ENCODE data around the gene WDR90. TPM values are rescaled to one million over a fixed set of nuclear protein-coding genes. Genes with fewer than 3 reads are reported as not detected.

Gene WDR90
- polyA plus RNA-seq, 3 donors: 36.9 to 62.0 (median 48.4) TPM

GRCh38 chr16:624526-625070, 24.6 kb upstream of the WDR90 start:
- no peak for DNase-seq (ENCODE audit: extremely low read depth in 1 of 11, low read depth in 9 of 11, low spot score in 4 of 11)

GRCh38 chr16:625117-625976, 23.8 kb upstream of the WDR90 start:
- no peak for DNase-seq (ENCODE audit: extremely low read depth in 1 of 11, low read depth in 9 of 11, low spot score in 4 of 11)

- DNase-seq (ENCODE audit: extremely low read depth in 1 of 11, low read depth in 9 of 11, low spot score in 4 of 11): no peak
These were observed 23.0 kb upstream of the WDR90 start for GRCh38 chr16:625977-626765.

- no peak for DNase-seq (ENCODE audit: extremely low read depth in 1 of 11, low read depth in 9 of 11, low spot score in 4 of 11)
These were observed 22.2 kb upstream of the WDR90 start for GRCh38 chr16:626787-627453.

GRCh38 chr16:627454-628239, 21.5 kb upstream of the WDR90 start:
- DNase-seq (ENCODE audit: extremely low read depth in 1 of 11, low read depth in 9 of 11, low spot score in 4 of 11): no peak

GRCh38 chr16:628321-629061, 20.7 kb upstream of the WDR90 start:
- DNase-seq (ENCODE audit: extremely low read depth in 1 of 11, low read depth in 9 of 11, low spot score in 4 of 11): no peak

GRCh38 chr16:629185-629832, 19.9 kb upstream of the WDR90 start:
- DNase-seq (ENCODE audit: extremely low read depth in 1 of 11, low read depth in 9 of 11, low spot score in 4 of 11): no peak

GRCh38 chr16:629833-630248, 19.3 kb upstream of the WDR90 start:
- DNase-seq (ENCODE audit: extremely low read depth in 1 of 11, low read depth in 9 of 11, low spot score in 4 of 11): no peak

- DNase-seq (ENCODE audit: extremely low read depth in 1 of 11, low read depth in 9 of 11, low spot score in 4 of 11): no peak
These were observed 18.8 kb upstream of the WDR90 start for GRCh38 chr16:630249-630814.

- no peak for DNase-seq (ENCODE audit: extremely low read depth in 1 of 11, low read depth in 9 of 11, low spot score in 4 of 11)
These were observed 18.3 kb upstream of the WDR90 start, which contains the start of gene WFIKKN1 for GRCh38 chr16:630815-631405. Gene WFIKKN1, plus strand, starts transcription at chr16:630985. Its CDS starts 269 bp downstream, at chr16:631254.

GRCh38 chr16:631808-632358, 17.3 kb upstream of the WDR90 start:
- DNase-seq (ENCODE audit: extremely low read depth in 1 of 11, low read depth in 9 of 11, low spot score in 4 of 11): no peak

- no peak for DNase-seq (ENCODE audit: extremely low read depth in 1 of 11, low read depth in 9 of 11, low spot score in 4 of 11)
These were observed 16.5 kb upstream of the WDR90 start for GRCh38 chr16:632486-633335.

GRCh38 chr16:633336-634050, 15.7 kb upstream of the WDR90 start:
- DNase-seq (ENCODE audit: extremely low read depth in 1 of 11, low read depth in 9 of 11, low spot score in 4 of 11): no peak

- DNase-seq (ENCODE audit: extremely low read depth in 1 of 11, low read depth in 9 of 11, low spot score in 4 of 11): no peak
These were observed 15.0 kb upstream of the WDR90 start for GRCh38 chr16:634051-634670.

- DNase-seq (ENCODE audit: extremely low read depth in 1 of 11, low read depth in 9 of 11, low spot score in 4 of 11): no peak
These were observed 14.2 kb upstream of the WDR90 start for GRCh38 chr16:634996-635395.

Measured in renal cortex interstitium (tissue), 11 donors.